GM21825 (cell line): ENCODE measurements around the gene BRD3.
A peak's percentile ranks its signal among the peaks of the same experiment; 100 is the strongest.
"Not testable (repeated sequence)": the region's sequence is repeated elsewhere in the genome, so short reads cannot be mapped to it uniquely, and the experiment has no call there.

Source experiments
- ATAC-seq: cut with Tn5 transposase; IDR thresholded peaks from one replicate; pipeline ENCODE4 v1.9.1; 2021; ENCODE audit warnings: mild to moderate bottlenecking, moderate library complexity; ENCODE audit not compliant: unreplicated experiment

BRD3 gene

DNA sequence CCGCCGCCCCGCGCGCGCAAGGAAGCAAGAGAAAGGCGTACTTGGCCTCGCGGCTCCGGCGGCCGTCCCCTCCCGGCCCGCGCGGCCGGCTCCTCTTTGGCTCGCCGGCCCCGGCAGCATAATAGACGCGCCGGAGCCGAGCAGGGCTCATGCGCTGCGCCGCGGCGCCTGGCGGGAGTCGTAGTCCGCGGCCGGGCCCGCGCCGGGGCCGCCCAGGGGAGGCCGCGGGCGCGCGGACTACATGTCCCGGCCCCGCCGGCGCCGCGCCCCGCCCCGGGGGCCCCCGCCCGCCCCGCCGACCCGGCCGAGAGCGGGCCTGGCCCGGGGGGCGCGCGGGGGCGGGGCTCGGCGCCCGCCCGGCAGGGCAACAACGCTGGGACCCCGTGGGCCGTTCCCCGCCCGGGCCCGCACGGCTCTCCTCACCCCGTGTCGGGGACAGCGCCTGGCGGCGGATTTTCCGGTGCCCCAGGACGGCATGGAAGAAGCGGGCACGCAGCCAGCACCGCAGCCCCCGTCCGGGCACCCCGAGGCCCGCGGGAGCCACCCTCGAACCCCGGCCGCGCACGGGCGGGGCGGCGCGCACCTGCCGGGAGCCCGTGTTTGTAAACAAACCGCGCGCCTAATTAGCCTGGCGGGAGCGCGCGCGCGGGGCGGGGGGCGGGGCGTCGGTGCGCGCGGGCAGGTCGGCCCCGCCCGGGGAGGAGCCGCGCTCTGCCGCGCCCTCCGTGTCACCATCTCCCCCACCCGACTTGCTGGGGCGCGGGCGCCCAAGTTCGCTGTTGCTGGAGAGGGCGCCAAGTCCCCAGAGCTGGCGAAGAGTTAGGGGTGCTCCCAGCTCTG lies at the start of gene BRD3:
Gene BRD3 (minus strand): TSS at position 123 of the 840 bp plus-strand sequence. CDS start 14,549 bp downstream, outside the sequence.
- ATAC-seq = peak; percentile 62

DNA sequence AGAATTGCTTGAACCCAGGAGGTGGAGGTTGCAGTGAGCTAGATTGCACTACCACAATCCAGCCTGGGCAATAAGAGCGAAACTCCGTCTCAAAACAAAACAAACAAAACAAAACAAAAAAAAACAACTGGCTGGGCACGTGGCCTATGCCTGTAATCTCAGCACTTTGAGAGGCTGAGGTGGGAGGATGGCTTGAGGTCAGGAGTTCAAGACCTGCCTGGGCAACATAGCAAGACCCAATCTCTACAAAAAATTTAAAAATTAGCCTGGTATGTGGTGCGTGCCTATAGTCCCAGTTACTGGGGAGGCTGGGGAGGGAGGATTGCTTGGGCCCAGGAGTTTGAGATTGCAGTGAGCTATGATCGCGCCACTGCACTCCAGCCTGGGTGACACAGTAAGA lies 44.7 kb upstream of the BRD3 start:
- no peak for ATAC-seq

DNA sequence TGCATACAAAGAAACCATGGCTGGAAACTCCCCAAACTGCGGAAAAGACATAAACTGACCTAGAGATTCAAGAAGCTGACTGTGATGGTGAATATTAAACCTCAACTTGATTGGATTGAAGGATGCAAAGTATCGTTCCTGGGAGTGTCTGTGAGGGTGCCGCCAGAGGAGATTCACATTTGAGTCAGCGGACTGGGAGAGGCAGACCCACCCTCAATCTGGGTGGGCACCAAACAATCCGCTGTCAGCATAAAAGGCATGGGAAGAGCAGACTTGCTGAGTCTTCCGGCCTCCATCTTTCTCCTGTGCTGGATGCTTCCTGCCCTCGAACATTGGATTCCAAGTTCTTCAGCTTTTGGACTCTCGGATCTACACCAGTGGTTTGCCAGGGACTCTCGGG lies 43.2 kb upstream of the BRD3 start:
- no peak for ATAC-seq

DNA sequence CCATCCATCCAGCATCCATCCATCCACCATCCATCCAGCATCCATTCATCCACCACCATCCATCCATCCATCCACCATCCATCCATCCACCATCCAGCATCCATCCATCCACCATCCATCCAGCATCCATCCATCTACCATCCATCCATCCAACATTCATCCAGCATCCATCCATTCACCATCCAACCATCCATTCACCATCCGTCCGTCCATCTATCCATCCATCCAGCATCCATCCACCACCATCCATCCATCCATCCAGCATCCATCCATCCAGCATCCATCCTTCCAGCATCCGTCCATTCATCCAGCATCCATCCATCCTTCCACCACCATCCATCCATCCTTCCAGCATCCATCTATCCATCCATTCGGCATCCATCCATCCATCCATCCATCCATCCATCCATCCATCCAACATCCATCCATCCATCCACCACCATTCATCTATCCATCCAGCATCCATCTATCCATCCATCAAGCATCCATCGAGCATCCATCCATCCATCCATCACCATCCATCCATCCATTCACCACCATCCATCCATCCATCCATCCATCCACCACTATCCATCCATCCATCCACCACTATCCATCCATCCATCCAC lies 35.7 kb upstream of the BRD3 start:
- ATAC-seq = no peak

DNA sequence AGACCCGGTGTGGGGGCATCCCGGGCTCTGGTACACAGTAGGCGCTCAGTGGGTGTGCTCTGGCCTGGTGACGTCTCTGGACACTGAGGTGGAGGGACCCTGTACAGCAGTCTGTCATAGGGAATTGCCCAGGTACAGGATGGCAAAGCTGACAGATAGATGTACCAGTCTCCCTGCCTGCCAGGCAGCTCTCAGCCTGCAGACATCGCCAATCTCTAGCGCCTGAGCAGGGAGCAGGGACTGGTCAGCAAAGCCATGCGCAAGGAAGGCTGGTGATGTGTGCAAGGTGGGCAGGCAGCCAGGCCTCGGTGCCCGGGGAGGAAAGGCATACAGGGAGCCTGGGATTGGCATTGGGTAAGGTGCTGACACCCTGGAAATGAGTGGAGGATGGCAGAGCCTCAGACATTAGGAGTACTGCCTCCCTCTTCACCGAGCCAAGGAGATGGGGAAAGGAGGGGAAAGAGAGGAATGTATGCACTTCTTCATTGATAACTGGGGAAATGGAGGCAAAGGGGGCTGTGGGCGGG lies 33.9 kb upstream of the BRD3 start:
- ATAC-seq = no peak

DNA sequence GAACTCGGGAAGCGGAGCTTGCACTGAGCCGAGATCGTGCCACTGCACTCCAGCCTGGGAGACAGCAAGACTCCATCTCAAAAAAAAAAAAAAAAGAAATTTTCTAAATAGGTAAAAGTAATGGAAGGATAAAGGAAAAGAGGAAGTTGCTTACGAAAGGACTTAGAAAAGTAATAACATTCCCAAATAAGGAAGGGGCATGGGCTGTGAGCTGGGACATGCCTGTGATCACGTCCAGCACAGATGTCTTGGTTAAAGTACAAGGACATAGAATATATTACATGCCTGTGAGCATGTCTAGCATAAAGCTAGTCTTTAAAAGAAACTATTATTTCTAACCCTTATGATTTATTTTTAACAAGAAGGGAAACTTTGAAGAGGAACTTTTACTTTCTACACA lies 33.3 kb upstream of the BRD3 start:
- ATAC-seq = not testable (repeated sequence)

DNA sequence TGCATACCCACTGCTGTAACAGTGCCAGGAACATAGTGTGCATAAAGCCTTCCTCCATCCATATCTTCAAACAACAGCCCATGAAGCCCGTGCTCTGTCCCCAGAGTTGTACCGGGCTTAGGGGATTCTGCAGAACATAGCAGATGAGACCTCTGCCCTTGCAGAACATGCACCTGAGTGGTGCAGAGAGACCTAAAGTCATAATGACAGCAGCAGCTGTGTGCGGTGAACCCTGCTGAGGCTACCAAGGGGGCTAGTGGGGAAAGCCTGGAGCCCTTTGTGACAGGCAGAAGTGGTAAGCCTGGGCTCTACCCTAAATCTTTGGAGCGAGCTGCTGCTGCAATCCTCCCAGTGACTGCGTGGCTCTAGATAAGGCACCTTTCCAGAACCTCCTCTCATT lies 32.2 kb upstream of the BRD3 start:
- no peak for ATAC-seq

DNA sequence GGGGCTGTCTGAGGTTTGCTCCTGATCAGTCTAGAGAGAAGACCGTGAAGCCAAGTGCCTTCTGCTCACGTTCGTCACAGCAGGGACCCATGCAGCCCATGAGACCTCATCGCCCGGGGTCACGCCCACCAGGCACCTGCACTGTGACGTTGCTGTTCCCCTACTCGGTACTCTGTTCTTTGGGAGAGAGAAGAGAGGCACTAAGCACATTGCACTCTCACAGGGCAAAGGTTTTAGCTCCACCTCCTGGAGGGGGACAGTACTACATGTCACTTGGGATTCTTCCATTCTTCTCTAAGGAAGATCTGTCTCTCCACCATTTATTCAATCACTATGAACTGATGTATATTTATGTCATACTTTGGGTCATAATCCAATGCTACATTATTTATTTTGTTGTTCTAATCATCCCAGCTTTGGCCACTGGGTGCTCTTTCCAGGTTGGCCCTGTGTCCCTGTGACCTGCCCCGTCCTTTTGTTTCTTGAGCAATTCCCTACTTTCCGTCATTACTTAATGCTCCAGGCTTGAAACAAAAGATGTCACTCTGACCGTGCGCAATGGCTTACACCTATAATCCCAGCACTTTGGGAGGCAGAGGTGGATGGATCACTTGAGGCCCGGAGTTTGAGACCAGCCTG lies 31.4 kb upstream of the BRD3 start:
- no peak for ATAC-seq

DNA sequence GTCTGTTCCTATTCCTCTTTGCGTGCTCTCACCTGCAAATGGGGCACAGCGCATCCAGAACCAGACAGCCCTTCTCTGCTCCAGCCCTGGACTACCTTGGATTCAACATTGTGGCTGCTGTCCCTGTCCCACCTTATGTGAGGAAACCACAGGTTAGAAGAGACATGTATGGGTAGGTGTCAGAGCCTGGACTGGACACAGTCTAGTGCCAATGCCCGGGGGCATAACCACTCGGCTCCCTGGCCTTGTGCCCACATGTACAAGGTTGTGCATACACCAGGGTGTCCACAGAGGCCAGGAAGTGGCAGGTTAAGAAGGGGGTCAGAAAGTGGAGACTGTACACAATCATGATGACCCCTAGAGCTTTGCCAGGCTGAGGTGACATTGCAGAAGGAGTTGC lies 22.1 kb upstream of the BRD3 start:
- no peak for ATAC-seq

DNA sequence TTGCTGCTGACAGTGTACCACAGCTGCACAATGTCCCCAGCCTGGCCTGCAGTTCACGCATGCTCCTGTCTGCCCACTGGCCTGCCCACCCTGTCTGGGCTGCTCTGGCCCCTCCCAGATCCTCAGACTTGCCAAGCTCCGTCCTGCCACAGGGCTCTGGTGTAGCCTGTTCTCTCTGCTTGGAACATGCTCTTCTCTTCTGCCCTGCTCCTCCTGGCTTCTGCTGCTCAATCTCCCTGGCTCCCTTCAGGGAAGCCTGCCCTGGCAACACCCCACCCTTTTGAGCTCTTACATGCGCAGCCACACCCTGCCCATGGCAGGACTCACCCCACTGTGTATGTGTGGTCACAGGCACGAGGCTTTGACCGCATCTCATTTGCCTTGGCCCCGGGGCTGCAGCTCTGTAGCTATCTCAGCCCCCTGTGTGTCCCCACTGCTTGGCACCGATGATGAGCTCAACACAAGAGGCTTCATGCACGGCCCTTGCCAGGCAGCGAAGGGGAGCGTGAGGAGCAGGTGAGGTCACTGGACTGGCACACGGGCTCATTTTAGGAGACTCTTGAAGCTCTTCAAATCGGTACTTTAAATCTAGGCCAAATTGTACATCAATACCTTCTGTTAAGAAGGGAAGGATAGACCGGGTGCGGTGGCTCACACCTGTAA lies 20.4 kb upstream of the BRD3 start:
- ATAC-seq = no peak

DNA sequence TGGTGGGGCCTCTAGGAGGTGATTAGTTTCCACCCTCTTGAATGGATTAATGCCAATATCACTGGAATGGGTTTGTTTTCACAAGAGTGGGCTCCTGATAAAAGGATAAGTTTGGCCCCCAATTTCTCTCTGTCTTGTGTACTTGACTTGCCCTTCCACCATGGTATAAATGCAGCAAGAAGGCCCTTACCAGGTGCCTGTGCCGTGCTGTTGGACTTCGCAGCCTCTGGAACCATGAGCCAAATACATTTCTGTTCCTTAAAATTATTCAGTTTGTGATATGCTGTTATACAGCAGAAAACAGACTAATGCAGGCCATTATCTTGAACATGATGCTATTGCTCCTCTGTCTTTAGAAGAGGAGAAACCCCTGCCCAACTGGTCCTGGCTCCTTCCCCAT lies 17.8 kb upstream of the BRD3 start:
- ATAC-seq = no peak

DNA sequence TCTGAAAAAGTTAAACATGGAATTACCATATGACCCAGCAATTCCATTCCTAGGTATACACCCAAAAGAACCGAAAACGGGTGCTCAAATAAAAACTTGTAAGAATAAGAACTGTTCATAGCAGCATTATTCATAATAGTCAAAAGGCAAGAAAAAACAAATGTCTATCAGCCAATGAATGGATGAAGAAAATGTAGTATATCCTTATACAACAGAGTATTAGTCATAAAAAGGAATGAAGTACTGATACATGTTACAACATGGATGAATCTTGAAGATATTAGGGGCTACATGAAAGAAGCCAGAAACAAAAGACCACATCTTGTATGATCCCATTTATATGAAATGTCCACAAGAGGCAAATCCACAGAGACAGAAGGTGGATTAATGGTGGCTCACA lies 15.6 kb upstream of the BRD3 start:
- ATAC-seq = no peak

DNA sequence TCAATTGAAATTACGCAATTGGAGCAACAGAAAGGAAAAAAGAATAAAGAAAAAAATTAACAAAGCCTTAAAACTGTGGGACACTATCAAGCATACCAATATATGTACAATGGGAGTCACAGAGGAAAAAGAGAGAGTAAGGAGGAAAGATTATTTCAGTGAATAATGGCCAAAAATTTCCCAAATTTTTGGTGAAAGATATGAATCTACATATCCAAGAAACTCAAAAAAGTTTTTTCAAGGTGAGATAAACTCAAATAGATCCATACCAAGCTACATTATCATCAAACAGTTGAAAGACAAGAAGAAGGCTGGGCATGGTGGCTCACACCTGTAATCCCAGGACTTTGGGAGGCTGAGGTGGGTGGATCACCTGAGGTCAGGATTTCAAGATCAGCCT lies 8.8 kb upstream of the BRD3 start:
- ATAC-seq = no peak

DNA sequence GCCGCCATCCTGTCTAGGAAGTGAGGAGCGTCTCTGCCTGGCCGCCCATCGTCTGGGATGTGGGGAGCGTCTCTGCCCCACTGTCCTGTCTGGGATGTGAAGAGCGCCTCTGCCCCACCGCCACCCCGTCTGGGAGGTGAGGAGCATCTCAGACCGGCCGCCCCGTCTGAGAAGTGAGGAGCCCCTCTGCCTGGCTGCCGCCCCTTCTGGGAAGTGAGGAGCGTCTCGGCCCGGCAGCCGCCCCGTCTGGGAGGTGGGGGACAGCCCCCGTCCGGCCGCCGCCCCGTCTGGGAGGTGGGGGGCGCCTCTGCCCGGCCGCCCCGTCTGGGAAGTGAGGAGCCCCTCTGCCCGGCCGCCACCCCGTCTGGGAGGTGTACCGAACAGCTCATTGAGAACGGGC lies 7.9 kb upstream of the BRD3 start:
- ATAC-seq = not testable (repeated sequence)

DNA sequence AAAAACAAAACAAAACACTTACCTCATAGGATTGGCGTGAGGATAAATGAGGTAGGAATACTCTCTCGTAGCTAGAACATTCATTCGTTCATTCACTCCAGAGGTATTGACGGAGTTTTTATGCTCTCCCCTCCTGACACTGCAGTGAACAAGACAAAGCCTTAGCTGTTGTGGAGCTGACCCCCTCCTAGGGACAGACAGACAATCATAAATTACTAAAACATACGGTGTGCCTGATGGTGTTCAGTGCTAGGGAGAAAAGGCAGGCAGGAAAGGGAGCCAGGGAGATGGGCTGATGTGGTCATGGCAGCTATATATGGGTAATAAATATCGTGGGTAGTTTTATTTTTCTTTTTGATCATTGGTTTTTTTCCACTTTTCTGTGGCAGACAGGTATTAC lies 5.7 kb upstream of the BRD3 start:
- ATAC-seq = no peak

DNA sequence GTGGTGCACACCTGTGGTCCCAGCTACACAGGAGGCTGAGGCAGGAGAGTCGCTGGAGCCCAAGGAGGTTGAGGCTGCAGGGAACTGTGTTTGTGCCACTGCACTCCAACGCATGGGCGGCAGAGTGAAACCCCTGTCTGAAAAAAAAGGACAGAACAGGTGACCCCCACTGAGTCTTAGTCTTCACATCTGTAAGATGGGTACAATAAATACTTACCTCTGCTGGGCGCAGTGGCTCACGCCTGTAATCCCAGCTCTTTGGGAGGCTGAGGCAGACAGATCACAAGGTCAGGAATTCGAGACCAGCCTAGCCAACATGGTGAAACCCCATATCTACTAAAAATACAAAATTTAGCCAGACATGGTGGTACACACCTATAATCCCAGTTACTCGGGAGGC lies 4.9 kb upstream of the BRD3 start:
- ATAC-seq = not testable (repeated sequence)

DNA sequence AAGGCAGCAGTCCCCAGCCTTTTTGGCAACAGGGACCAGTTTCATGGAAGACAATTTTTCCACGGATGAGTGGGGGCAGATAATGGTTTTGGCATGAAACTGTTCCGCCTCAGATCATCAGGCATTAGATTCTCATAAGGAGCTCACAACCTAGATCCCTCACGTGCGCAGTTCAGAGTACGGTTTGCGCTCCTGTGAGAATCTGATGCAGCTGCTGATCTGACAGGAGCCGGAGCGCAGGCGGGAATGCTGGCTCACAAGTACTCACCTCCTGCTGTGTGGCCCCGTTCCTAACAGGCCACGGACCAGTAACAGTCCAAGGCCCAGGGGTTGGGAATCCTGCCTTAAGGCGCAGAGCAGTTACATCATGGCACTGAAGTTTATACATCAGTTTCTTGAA lies 3.3 kb upstream of the BRD3 start:
- ATAC-seq = no peak

DNA sequence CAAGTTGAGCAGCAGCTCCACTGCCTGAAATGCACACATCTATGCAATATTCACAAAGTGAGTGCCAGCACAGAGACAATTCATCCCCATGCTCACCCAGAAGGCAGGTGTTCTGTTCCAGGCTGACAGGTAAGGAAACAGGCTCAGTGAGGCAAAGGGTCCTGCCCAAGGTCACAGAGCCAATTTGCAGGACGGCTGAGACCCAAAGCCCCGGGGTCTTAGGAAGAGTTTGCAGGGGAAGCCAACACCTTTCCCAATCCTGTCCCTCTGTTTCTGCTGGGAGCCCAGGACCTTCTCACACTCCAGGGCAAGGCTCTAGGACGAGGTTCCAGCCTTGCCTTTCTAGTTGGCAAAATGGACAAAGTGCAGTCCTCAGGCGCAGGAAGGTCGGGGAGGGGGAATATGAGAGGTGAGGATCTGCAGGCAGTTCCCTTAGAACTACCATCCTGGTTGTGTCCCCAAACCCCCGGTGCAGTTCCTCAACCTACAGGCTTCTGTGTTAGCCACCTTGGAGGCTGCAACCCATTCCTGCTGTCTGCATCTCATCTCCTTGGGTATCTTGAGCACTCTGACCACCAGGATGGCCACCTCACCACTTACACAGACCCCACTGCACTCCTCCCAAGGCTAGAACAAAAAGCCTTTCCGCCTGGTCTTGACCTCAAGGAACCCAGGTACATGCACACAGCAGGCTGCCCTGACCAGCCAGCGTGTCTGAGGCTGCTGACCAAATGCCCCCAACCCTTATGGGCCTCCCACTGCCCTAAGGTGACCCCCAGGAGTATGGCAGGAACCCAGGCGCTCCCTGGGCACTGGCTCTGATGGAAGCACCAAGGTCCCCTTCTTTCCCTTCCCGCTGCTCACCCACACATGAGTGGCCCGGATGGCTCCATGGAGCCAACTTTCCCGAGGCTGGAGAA lies 1.9 kb upstream of the BRD3 start:
- ATAC-seq = no peak

DNA sequence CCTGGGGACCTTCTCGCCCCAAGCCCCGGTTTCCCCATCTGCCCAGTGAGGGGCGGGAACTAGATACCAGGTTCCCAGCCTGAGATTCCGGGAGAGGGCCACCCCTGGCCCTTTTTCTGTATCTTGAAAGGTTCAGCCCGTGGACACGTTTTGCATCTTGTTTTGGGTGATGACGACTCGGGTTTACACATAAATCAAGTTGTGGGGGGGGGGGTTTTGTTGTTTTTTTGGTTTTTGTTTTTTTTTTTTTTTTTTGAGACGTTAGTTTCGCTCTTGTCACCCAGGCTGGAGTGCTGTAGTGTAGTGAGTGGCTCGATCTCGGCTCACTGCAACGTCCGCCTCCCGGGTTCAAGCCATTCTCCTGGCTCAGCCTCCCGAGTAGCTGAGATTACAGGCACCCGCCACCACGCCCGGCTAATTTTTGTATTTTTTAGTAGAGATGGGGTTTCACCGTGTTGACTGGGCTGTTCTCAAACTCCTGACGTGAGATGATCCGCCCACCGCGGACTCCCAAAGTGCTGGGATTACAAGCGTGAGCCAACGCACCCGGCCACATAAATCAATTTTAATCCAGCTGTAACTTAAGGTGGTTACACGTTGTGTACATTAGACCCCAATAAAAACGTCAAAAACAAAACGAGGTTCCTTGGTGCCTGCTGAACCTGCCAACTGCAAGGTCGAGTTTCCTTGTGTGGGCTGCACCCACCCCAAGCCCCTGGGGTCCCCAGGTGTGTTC lies 1.1 kb upstream of the BRD3 start:
- ATAC-seq = no peak
